Fibroblast of lung (primary cell): ENCODE measurements around the gene DNMBP. TPM values are rescaled to one million over a fixed set of nuclear protein-coding genes. Genes with fewer than 3 reads are reported as not detected.

Experiments
- DNase-seq, 2 donors: peaks; one replicate each; pipeline versions ENCODE4 v3.0.0 to v3.0.0-alpha.2; 2010; ENCODE audit warnings: low read depth in 2 of 2
- H2AFZ ChIP-seq: 2 replicates; pipeline ENCODE4 v1.5.1; 2012; ENCODE audit warnings: low read length, control low read depth, inconsistent platforms
- H3K27ac ChIP-seq: 2 replicates; pipeline ENCODE4 v1.5.1; 2011; ENCODE audit warnings: low read length, control low read depth; ENCODE audit not compliant: insufficient read depth
- H3K27me3 ChIP-seq: 2 replicates; pipeline ENCODE4 v1.5.1; 2011; ENCODE audit warnings: mild to moderate bottlenecking, low read length; ENCODE audit not compliant: control insufficient read depth, insufficient read depth
- H3K36me3 ChIP-seq: 2 replicates; pipeline ENCODE4 v1.5.1; 2011; ENCODE audit warnings: low read length; ENCODE audit not compliant: control insufficient read depth, insufficient read depth
- H3K4me1 ChIP-seq: 2 replicates; pipeline ENCODE4 v1.5.1; 2011; ENCODE audit warnings: low read length; ENCODE audit not compliant: control insufficient read depth, insufficient read depth; ENCODE audit errors: extremely low read depth
- H3K4me2 ChIP-seq: 2 replicates; pipeline ENCODE4 v1.5.1; 2011; ENCODE audit warnings: low read length, control low read depth; ENCODE audit not compliant: insufficient read depth; ENCODE audit errors: extremely low read depth
- H3K4me3 ChIP-seq, 4 experiments: fragments of 200-600 bp in 1 of 4; sonication (generic) in 1 of 4; replicated peaks in 1 of 4; 2 replicates each; pipeline ENCODE4 v1.5.1; 2011 to 2016; ENCODE audit warnings: low read length in 4 of 4, low read depth in 3 of 4, mild to moderate bottlenecking in 3 of 4, control low read depth in 2 of 4, inconsistent platforms in 1 of 4, mixed read lengths in 1 of 4; ENCODE audit not compliant: insufficient read depth in 1 of 4; ENCODE audit errors: control extremely low read depth in 1 of 4
- H3K79me2 ChIP-seq: 2 replicates; pipeline ENCODE4 v1.5.1; 2012; ENCODE audit warnings: mild to moderate bottlenecking, low read length, inconsistent platforms; ENCODE audit not compliant: control insufficient read depth, insufficient read depth
- H3K9ac ChIP-seq: 2 replicates; pipeline ENCODE4 v1.5.1; 2011; ENCODE audit warnings: mild to moderate bottlenecking, low read length, control low read depth; ENCODE audit not compliant: insufficient read depth
- H3K9me3 ChIP-seq: 2 replicates; pipeline ENCODE4 v1.5.1; 2012; ENCODE audit warnings: low read depth, low read length; ENCODE audit not compliant: control insufficient read depth, insufficient read depth
- H4K20me1 ChIP-seq: 2 replicates; pipeline ENCODE4 v1.5.1; 2011; ENCODE audit warnings: low read length; ENCODE audit not compliant: control insufficient read depth, insufficient read depth; ENCODE audit errors: extremely low read depth
- CTCF ChIP-seq, 2 donors: IDR thresholded peaks in 1 of 2; conservative IDR thresholded peaks in 1 of 2; 1 replicate in 1 of 2; 2 replicates in 1 of 2; pipeline ENCODE4 v1.5.1; 2011 to 2012; ENCODE audit warnings: low read length in 2 of 2, control low read depth in 1 of 2, inconsistent platforms in 1 of 2, low read depth in 1 of 2, mild to moderate bottlenecking in 1 of 2
- EZH2 ChIP-seq: IDR thresholded peaks from 2 replicates; pipeline ENCODE4 v1.5.1; 2012; ENCODE audit warnings: low read length, control low read depth, mild to moderate bottlenecking; ENCODE audit errors: missing control alignments
- polyA plus RNA-seq, 2 donors: library from polyadenylated mRNA; depleted of rRNA in 1 of 2; stranded (reverse) in 1 of 2; unstranded in 1 of 2; fragments of >200 nt; gene quantifications; 2 replicates each; pipeline ENCODE4 v1.2.1, GENCODE V29; 2011 to 2012; ENCODE audit warnings: missing spikeins in 1 of 2
- total RNA-seq: library from RNA; depleted of rRNA; stranded (reverse); fragments of >200 nt; gene quantifications from 2 replicates; pipeline ENCODE4 v1.2.1, GENCODE V29; 2014

The DNMBP gene
- total and polyA plus RNA-seq, 2 donors (not counting 1 experiment from before 2014, with no cell fraction given): 12.9 to 21.2 TPM

- Histone ChIP-seq H3K27ac (no peak overlapping the region), H3K79me2 (no peaks in the 10 kb centered on the region), H3K36me3 (no peaks in the 10 kb centered on the region), H3K4me2 (no peak overlapping the region), H4K20me1 (no peaks in the 10 kb centered on the region), H3K4me1 (no peaks in the 10 kb centered on the region), H3K27me3 (no peaks in the 10 kb centered on the region), H3K9ac (no peak overlapping the region), H2AFZ (no peak overlapping the region), H3K4me3 (no peak overlapping the region), H3K9me3 (no peaks in the 10 kb centered on the region)
- TF ChIP-seq EZH2 (no peak), CTCF (conservative IDR thresholded peaks at IDR 0.05 in 1 of 2, IDR thresholded peaks at IDR 0.05 in 1 of 2; ENCODE audit: low read depth in 1 of 2, low read length in 2 of 2) (no peak)
- no peak for DNase-seq
These were observed 159.6 kb downstream of the DNMBP start for GRCh38 chr10:99850021-99850766.

GRCh38 chr10:99849536-99849935 lies 160.2 kb downstream of the DNMBP start:
- H3K27me3 ChIP-seq: no peaks in the 10 kb centered on the region
- DNase-seq: no peak
- H3K9ac ChIP-seq: no peak overlapping the region
- no peaks in the 10 kb centered on the region for H4K20me1 ChIP-seq
- no peak overlapping the region for H3K4me3 ChIP-seq
- H3K4me2 ChIP-seq: no peak overlapping the region
- no peak overlapping the region for H3K27ac ChIP-seq
- H3K79me2 ChIP-seq: no peaks in the 10 kb centered on the region
- TF ChIP-seq EZH2: no peak
- no peak overlapping the region for H2AFZ ChIP-seq
- H3K4me1 ChIP-seq: no peaks in the 10 kb centered on the region
- no peaks in the 10 kb centered on the region for H3K9me3 ChIP-seq
- no peaks in the 10 kb centered on the region for H3K36me3 ChIP-seq

- no peak overlapping the region for H3K4me3 ChIP-seq
- no peaks in the 10 kb centered on the region for H3K4me1 ChIP-seq
- H2AFZ ChIP-seq: no peak overlapping the region
- H3K79me2 ChIP-seq: no peaks in the 10 kb centered on the region
- no peak overlapping the region for H3K9ac ChIP-seq
- H3K36me3 ChIP-seq: no peaks in the 10 kb centered on the region
- no peak for TF ChIP-seq EZH2
- no peak for TF ChIP-seq CTCF (conservative IDR thresholded peaks at IDR 0.05 in 1 of 2, IDR thresholded peaks at IDR 0.05 in 1 of 2; ENCODE audit: low read depth in 1 of 2, low read length in 2 of 2)
- no peak overlapping the region for H3K27ac ChIP-seq
- no peaks in the 10 kb centered on the region for H3K27me3 ChIP-seq
- H4K20me1 ChIP-seq: no peaks in the 10 kb centered on the region
- DNase-seq: no peak
- H3K4me2 ChIP-seq: no peak overlapping the region
- H3K9me3 ChIP-seq: no peaks in the 10 kb centered on the region
These were observed 160.7 kb downstream of the DNMBP start for GRCh38 chr10:99849057-99849456.
